Thyroid gland (tissue), 4 donors: ENCODE measurements around the gene APC2.

Source experiments
- CTCF ChIP-seq, 6 experiments: fragments of 200-600 bp in 3 of 6; fragments of 450-650 bp in 3 of 6; sonication (generic) in 3 of 6; IDR thresholded peaks; one replicate each; pipeline ENCODE4 v1.5.1; 2016 to 2019; ENCODE audit warnings: antibody characterized with exemption in 6 of 6, mild to moderate bottlenecking in 2 of 6, inconsistent platforms in 1 of 6, moderate library complexity in 1 of 6
- POLR2A ChIP-seq, 2 donors: fragments of 450-650 bp; IDR thresholded peaks; one replicate each; pipeline ENCODE4 v1.6.1; 2017; ENCODE audit warnings: antibody characterized with exemption in 2 of 2, mild to moderate bottlenecking in 2 of 2, moderate library complexity in 1 of 2

DNA sequence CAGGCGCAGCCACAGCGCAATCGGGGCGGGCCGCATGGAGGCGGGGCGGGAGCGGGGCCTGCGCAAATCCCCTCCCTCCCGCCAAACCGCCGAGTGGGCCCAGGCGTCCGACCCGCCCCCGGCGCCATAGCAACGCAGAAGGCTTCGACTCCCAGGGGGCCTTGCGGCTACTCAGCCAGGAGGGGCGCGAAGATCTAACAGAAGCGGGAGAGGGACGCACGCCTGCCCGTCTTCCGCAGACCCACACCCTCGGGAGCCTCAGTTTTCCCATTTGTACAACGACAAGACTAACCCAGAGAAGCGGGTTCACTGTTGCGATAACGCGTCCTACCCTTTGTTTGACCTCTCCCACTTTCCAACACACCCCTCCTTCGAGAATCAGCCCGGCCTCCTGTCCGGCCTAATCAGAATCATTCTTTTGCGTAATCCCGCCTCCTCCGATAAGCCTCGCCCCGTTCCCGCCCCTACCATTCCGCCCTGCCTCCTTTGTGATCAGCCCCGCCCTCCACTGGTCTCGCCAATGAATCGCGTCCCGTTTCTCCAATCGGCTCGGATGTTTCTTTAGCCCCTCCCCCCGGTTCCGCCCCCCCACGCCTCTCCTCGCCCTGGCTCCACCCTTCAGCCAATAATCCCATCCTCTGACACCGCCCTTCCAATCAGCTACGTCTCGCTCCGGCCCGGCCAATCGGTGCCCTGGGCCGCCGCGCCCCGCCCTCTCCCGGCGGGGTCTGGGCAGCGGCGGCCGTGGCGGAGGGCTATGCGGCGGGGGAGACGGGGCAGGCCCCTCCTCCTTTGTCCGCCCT is 40.6 kb downstream of the APC2 start, which contains the start of gene PCSK4:
- no peak for TF ChIP-seq CTCF (IDR thresholded peaks at IDR 0.05)
- TF ChIP-seq POLR2A (IDR thresholded peaks at IDR 0.05) = peak in 1 of 2 donors; percentile 39
